ENCODE measurements around the gene TSHZ3. TPM values are rescaled to one million over a fixed set of nuclear protein-coding genes. Genes with fewer than 3 reads are reported as not detected.

Gene TSHZ3
- total and polyA plus RNA-seq, 2 of the 13 experiments (the other 11 are each of a cell fraction or from before 2014, with no cell fraction given), result not detected

GRCh38 chr19:31361728-31362127, 12.5 kb upstream of the TSHZ3 start (continued):
- TF ChIP-seq MYPOP (CRISPR knock-in tag; IDR thresholded peaks at IDR 0.05) (no peak), ZBTB38 (CRISPR knock-in tag; IDR thresholded peaks at IDR 0.05) (no peak), ZBTB37 (CRISPR knock-in tag; IDR thresholded peaks at IDR 0.05) (no peak), MNT (IDR thresholded peaks at IDR 0.05) (no peak)

GRCh38 chr19:31357315-31357673, 8.1 kb upstream of the TSHZ3 start:
- ChIA-PET POLR2A (no interaction called here), CTCF (ENCODE audit: low intra/inter-chr PET ratio, low total read pairs) (no interaction called here)
- Histone ChIP-seq H2AFZ (ENCODE audit: low read length) (no peak overlapping the region), H3K36me3 (replicated peaks in 1 of 2; ENCODE audit: control insufficient read depth in 1 of 2, insufficient read depth in 2 of 2, low read length in 2 of 2) (no peaks in the 10 kb centered on the region), H3K27me3 (ENCODE audit: control insufficient read depth in 1 of 2, insufficient read depth in 2 of 2, low read length in 2 of 2) (peaks cover 0 to 42% of the 10 kb centered on the region in 2 experiments; a peak in 4 of 5 replicates), H3K27ac (ENCODE audit: extremely low read length, insufficient read depth, low read length) (no peak overlapping the region), H4K20me1 (ENCODE audit: insufficient read depth, low read length) (no peaks in the 10 kb centered on the region), H3K9ac (ENCODE audit: insufficient read depth, low read depth, low read length) (no peak overlapping the region), H3K4me1 (ENCODE audit: insufficient read depth, low read length) (no peaks in the 10 kb centered on the region), H3K4me3 (replicated peaks in 1 of 3; ENCODE audit: insufficient read depth in 1 of 3, low read depth in 2 of 3, low read length in 3 of 3) (no peak overlapping the region), H3K9me3 (ENCODE audit: low read length) (no peaks in the 10 kb centered on the region), H3K79me2 (ENCODE audit: insufficient read depth, low read length) (no peaks in the 10 kb centered on the region), H3K4me2 (ENCODE audit: low read depth, low read length) (no peak overlapping the region)
- in situ Hi-C loops (cut with HindIII; ENCODE audit: extremely low pct_ligation_motif_present, low pct_unique_long_range_greater_than_20kb), result no loop called here
- 53% methylated on average over 8 of the region's 10 CpGs for WGBS (ENCODE audit: low lambda C conversion rate)
- no peak for DNase-seq (ENCODE audit: low spot score)
- BruUV-seq (replicated peaks), result no TSS peak
- intact Hi-C loops (cut with micrococcal nuclease; ENCODE audit: unreplicated experiment), result no loop called here
- no peak for ATAC-seq
- no peak for FAIRE-seq
- TF ChIP-seq MED13 (CRISPR knock-in tag; IDR thresholded peaks at IDR 0.05), result no peak
- no peak for TF ChIP-seq NR2F2 (IDR thresholded peaks at IDR 0.05; ENCODE audit: borderline replicate concordance, low read depth)
- TF ChIP-seq MLLT10 (CRISPR knock-in tag; IDR thresholded peaks at IDR 0.05), result no peak
- TF ChIP-seq BHLHE40 (IDR thresholded peaks at IDR 0.05; ENCODE audit: low read length), result no peak
- TF ChIP-seq ZNF513 (CRISPR knock-in tag; conservative IDR thresholded peaks at IDR 0.05), result no peak
- no peak for TF ChIP-seq HNF4A (CRISPR knock-in tag; IDR thresholded peaks at IDR 0.05)
- TF ChIP-seq AFF4 (CRISPR knock-in tag; IDR thresholded peaks at IDR 0.05), result no peak
- TF ChIP-seq HNRNPK (IDR thresholded peaks at IDR 0.05; ENCODE audit: low read depth, low read length, poor library complexity, severe bottlenecking), result no peak
- no peak for TF ChIP-seq SIN3A (IDR thresholded peaks at IDR 0.05; ENCODE audit: borderline replicate concordance, low read depth, low read length)
- no peak for TF ChIP-seq PAF1 (CRISPR knock-in tag; IDR thresholded peaks at IDR 0.05)

Measured in HepG2 (cell line).